CD4-positive, CD25-positive, alpha-beta regulatory T cell (primary cell): Measurements from ENCODE around the gene MAP4K1. TPM values are rescaled to one million over a fixed set of nuclear protein-coding genes. Genes with fewer than 3 reads are reported as not detected.
"Not testable (repeated sequence)": the region's sequence is repeated elsewhere in the genome, so short reads cannot be mapped to it uniquely, and the experiment has no call there.

ENCODE experiments used
- ATAC-seq, 2 donors: fragments of 150-1000 bp; cut with Tn5 transposase; one replicate each; pipeline ENCODE4 v1.10.0; 2021; ENCODE audit warnings: low read depth in 2 of 2, moderate number of reproducible peaks in 2 of 2, moderate library complexity in 1 of 2
- DNase-seq, 3 donors: peaks; one replicate each; pipeline versions ENCODE4 v3.0.0 to v3.0.0-alpha.2; 2012 to 2022; ENCODE audit warnings: mixed read lengths in 1 of 3
- H3K27ac ChIP-seq: one replicate; pipeline ENCODE4 v1.7.0; 2013; ENCODE audit warnings: mild to moderate bottlenecking, low read length; ENCODE audit not compliant: insufficient read depth, poor library complexity, severe bottlenecking
- H3K27me3 ChIP-seq: one replicate; pipeline ENCODE4 v1.7.0; 2013; ENCODE audit warnings: low read length; ENCODE audit not compliant: control insufficient read depth, insufficient read depth
- H3K36me3 ChIP-seq: one replicate; pipeline ENCODE4 v1.7.0; 2013; ENCODE audit warnings: mild to moderate bottlenecking, low read length, moderate library complexity; ENCODE audit not compliant: control insufficient read depth, insufficient read depth
- H3K4me1 ChIP-seq: 2 replicates; pipeline ENCODE4 v1.7.0; 2013; ENCODE audit warnings: mild to moderate bottlenecking, low read length; ENCODE audit not compliant: insufficient read depth, control insufficient read depth, poor library complexity, severe bottlenecking
- H3K4me3 ChIP-seq: one replicate; pipeline ENCODE4 v1.7.0; 2013; ENCODE audit warnings: low read depth, mild to moderate bottlenecking, low read length, moderate library complexity
- H3K9me3 ChIP-seq, 2 experiments: 1 replicate in 1 of 2; 2 replicates in 1 of 2; pipeline ENCODE4 v1.7.0; 2013; ENCODE audit warnings: low read length in 2 of 2, mild to moderate bottlenecking in 1 of 2, moderate library complexity in 1 of 2; ENCODE audit not compliant: control insufficient read depth in 2 of 2
- H3K27ac Mint-ChIP-seq, 3 donors: one replicate each; pipeline ENCODE4 v1.8.0; 2020 to 2022; ENCODE audit warnings: mild to moderate bottlenecking in 3 of 3, mixed read lengths in 3 of 3, moderate library complexity in 2 of 3
- H3K27me3 Mint-ChIP-seq: one replicate; pipeline ENCODE4 v1.8.0; 2022; ENCODE audit warnings: mild to moderate bottlenecking, mixed read lengths
- H3K36me3 Mint-ChIP-seq: one replicate; pipeline ENCODE4 v1.8.0; 2020; ENCODE audit warnings: mixed read lengths
- H3K4me1 Mint-ChIP-seq, 4 donors: one replicate each; pipeline ENCODE4 v1.8.0; 2020 to 2022; ENCODE audit warnings: mixed read lengths in 4 of 4, mild to moderate bottlenecking in 1 of 4
- H3K4me3 Mint-ChIP-seq, 4 donors: one replicate each; pipeline ENCODE4 v1.8.0; 2020 to 2022; ENCODE audit warnings: mild to moderate bottlenecking in 4 of 4, mixed read lengths in 4 of 4, moderate library complexity in 3 of 4
- H3K9me3 Mint-ChIP-seq, 7 donors: one replicate each; pipeline ENCODE4 v1.8.0; 2020 to 2022; ENCODE audit warnings: mixed read lengths in 7 of 7, mild to moderate bottlenecking in 3 of 7, moderate library complexity in 2 of 7
- polyA plus RNA-seq, 4 donors: library from polyadenylated mRNA; unstranded; fragments of 300-500 nt; fragmentation: Illumina TruSeq; gene quantifications; one replicate each; pipeline ENCODE4 v1.2.3, GENCODE V29; 2021
- total RNA-seq: library from RNA; stranded (reverse); gene quantifications from one replicate; pipeline ENCODE4 v1.2.3, GENCODE V29; 2022

The MAP4K1 gene
- total and polyA plus RNA-seq, 5 donors from 2014 or later: 117 to 310 (median 157) TPM

GRCh38 chr19:38592940-38593339, 24.8 kb downstream of the MAP4K1 start:
- peaks cover 26% of the 10 kb centered on the region for H3K36me3 Mint-ChIP-seq
- DNase-seq (no peak), ATAC-seq (no peak)
- no peaks in the 10 kb centered on the region for H3K27me3 Mint-ChIP-seq
- Histone ChIP-seq H3K4me1 (no peaks in the 10 kb centered on the region), H3K27ac (no peak overlapping the region), H3K4me3 (no peak overlapping the region), H3K9me3 (no peaks in the 10 kb centered on the region), H3K36me3 (peaks cover 61% of the 10 kb centered on the region), H3K27me3 (no peaks in the 10 kb centered on the region)
- H3K27ac Mint-ChIP-seq: no peak overlapping the region
- H3K4me1 Mint-ChIP-seq: peaks cover 0 to 3% (median 1%) of the 10 kb centered on the region in 4 donors
- no peaks in the 10 kb centered on the region for H3K9me3 Mint-ChIP-seq
- H3K4me3 Mint-ChIP-seq: no peak overlapping the region

GRCh38 chr19:38588041-38588440, 29.7 kb downstream of the MAP4K1 start:
- no peaks in the 10 kb centered on the region for H3K9me3 Mint-ChIP-seq
- Histone ChIP-seq H3K27me3 (no peaks in the 10 kb centered on the region), H3K27ac (no peak overlapping the region), H3K4me1 (no peaks in the 10 kb centered on the region), H3K36me3 (peaks cover 44% of the 10 kb centered on the region), H3K9me3 (no peaks in the 10 kb centered on the region), H3K4me3 (no peak overlapping the region)
- no peak for DNase-seq
- peaks cover 0 to 5% (median 1%) of the 10 kb centered on the region in 4 donors for H3K4me1 Mint-ChIP-seq
- no peak for ATAC-seq
- peaks cover 18% of the 10 kb centered on the region for H3K36me3 Mint-ChIP-seq
- H3K27me3 Mint-ChIP-seq: no peaks in the 10 kb centered on the region
- peak overlapping the region in 1 of 3 donors; percentile 41 for H3K27ac Mint-ChIP-seq
- no peak overlapping the region for H3K4me3 Mint-ChIP-seq

GRCh38 chr19:38587562-38587961, 30.2 kb downstream of the MAP4K1 start:
- Histone ChIP-seq H3K27ac (no peak overlapping the region), H3K27me3 (no peaks in the 10 kb centered on the region), H3K36me3 (peaks cover 41% of the 10 kb centered on the region), H3K9me3 (no peaks in the 10 kb centered on the region), H3K4me3 (no peak overlapping the region), H3K4me1 (no peaks in the 10 kb centered on the region)
- H3K4me3 Mint-ChIP-seq: no peak overlapping the region
- H3K9me3 Mint-ChIP-seq: no peaks in the 10 kb centered on the region
- H3K27me3 Mint-ChIP-seq: no peaks in the 10 kb centered on the region
- peaks cover 18% of the 10 kb centered on the region for H3K36me3 Mint-ChIP-seq
- ATAC-seq: no peak
- H3K27ac Mint-ChIP-seq: peak overlapping the region in 2 of 3 donors; percentile 20 to 41
- DNase-seq: no peak
- H3K4me1 Mint-ChIP-seq: peaks cover 0 to 5% (median 1%) of the 10 kb centered on the region in 4 donors

GRCh38 chr19:38583985-38584305, 33.8 kb downstream of the MAP4K1 start:
- no peak for ATAC-seq
- H3K36me3 Mint-ChIP-seq: peaks cover 12% of the 10 kb centered on the region
- H3K4me1 ChIP-seq: peaks cover 8% of the 10 kb centered on the region
- H3K27ac ChIP-seq: no peak overlapping the region
- H3K27me3 ChIP-seq: no peaks in the 10 kb centered on the region
- H3K27me3 Mint-ChIP-seq: no peaks in the 10 kb centered on the region
- H3K9me3 Mint-ChIP-seq: no peaks in the 10 kb centered on the region
- H3K4me3 ChIP-seq: no peak overlapping the region
- H3K27ac Mint-ChIP-seq: peak overlapping the region in 1 of 3 donors; percentile 1
- no peaks in the 10 kb centered on the region for H3K9me3 ChIP-seq
- peaks cover 22% of the 10 kb centered on the region for H3K36me3 ChIP-seq
- no peak for DNase-seq
- peaks cover 0 to 14% (median 2%) of the 10 kb centered on the region in 4 donors for H3K4me1 Mint-ChIP-seq
- no peak overlapping the region for H3K4me3 Mint-ChIP-seq

GRCh38 chr19:38583219-38583984, 34.4 kb downstream of the MAP4K1 start:
- H3K4me1 ChIP-seq: peaks cover 11% of the 10 kb centered on the region
- no peaks in the 10 kb centered on the region for H3K9me3 ChIP-seq
- no peak overlapping the region for H3K27ac ChIP-seq
- H3K36me3 Mint-ChIP-seq: peaks cover 10% of the 10 kb centered on the region
- H3K4me1 Mint-ChIP-seq: peaks cover 0 to 20% (median 5%) of the 10 kb centered on the region in 4 donors
- H3K4me3 Mint-ChIP-seq: no peak overlapping the region
- no peaks in the 10 kb centered on the region for H3K27me3 Mint-ChIP-seq
- no peaks in the 10 kb centered on the region for H3K9me3 Mint-ChIP-seq
- peak overlapping the region in 2 of 3 donors; percentile 1 to 52 for H3K27ac Mint-ChIP-seq
- H3K4me3 ChIP-seq: no peak overlapping the region
- H3K36me3 ChIP-seq: peaks cover 21% of the 10 kb centered on the region
- ATAC-seq (peak; percentile 22 to 25), DNase-seq (no peak)
- H3K27me3 ChIP-seq: no peaks in the 10 kb centered on the region

GRCh38 chr19:38580080-38580479, 37.7 kb downstream of the MAP4K1 start:
- H3K27ac ChIP-seq: no peak overlapping the region
- Mint-ChIP-seq H3K4me1 (peaks cover 0 to 21% (median 6%) of the 10 kb centered on the region in 4 donors), H3K27me3 (no peaks in the 10 kb centered on the region), H3K36me3 (no peaks in the 10 kb centered on the region), H3K9me3 (no peaks in the 10 kb centered on the region), H3K27ac (peak overlapping the region in 1 of 3 donors; percentile 71), H3K4me3 (no peak overlapping the region)
- H3K36me3 ChIP-seq: no peaks in the 10 kb centered on the region
- peaks cover 11% of the 10 kb centered on the region for H3K4me1 ChIP-seq
- DNase-seq (no peak), ATAC-seq (no peak)
- H3K4me3 ChIP-seq: no peak overlapping the region
- H3K27me3 ChIP-seq: no peaks in the 10 kb centered on the region
- no peaks in the 10 kb centered on the region for H3K9me3 ChIP-seq

GRCh38 chr19:38579304-38579703, 38.4 kb downstream of the MAP4K1 start:
- not testable (repeated sequence) for H3K27ac ChIP-seq, H3K36me3 ChIP-seq, H3K9me3 Mint-ChIP-seq, DNase-seq, H3K4me3 ChIP-seq, H3K4me3 Mint-ChIP-seq, H3K27ac Mint-ChIP-seq, H3K27me3 ChIP-seq, H3K36me3 Mint-ChIP-seq, H3K27me3 Mint-ChIP-seq, H3K9me3 ChIP-seq
- ATAC-seq: peak; percentile 37 to 59
- peaks cover 11% of the 10 kb centered on the region for H3K4me1 ChIP-seq
- peaks cover 0 to 21% (median 6%) of the 10 kb centered on the region in 4 donors for H3K4me1 Mint-ChIP-seq

GRCh38 chr19:38577826-38578225, 39.9 kb downstream of the MAP4K1 start:
- H3K4me3 ChIP-seq: no peak overlapping the region
- DNase-seq (no peak), ATAC-seq (no peak)
- peaks cover 0 to 16% (median 5%) of the 10 kb centered on the region in 4 donors for H3K4me1 Mint-ChIP-seq
- H3K36me3 Mint-ChIP-seq: no peaks in the 10 kb centered on the region
- no peak overlapping the region for H3K4me3 Mint-ChIP-seq
- no peak overlapping the region for H3K27ac ChIP-seq
- H3K4me1 ChIP-seq: peaks cover 11% of the 10 kb centered on the region
- no peaks in the 10 kb centered on the region for H3K36me3 ChIP-seq
- H3K9me3 Mint-ChIP-seq: no peaks in the 10 kb centered on the region
- no peaks in the 10 kb centered on the region for H3K27me3 Mint-ChIP-seq
- no peak overlapping the region for H3K27ac Mint-ChIP-seq
- H3K27me3 ChIP-seq: no peaks in the 10 kb centered on the region
- no peaks in the 10 kb centered on the region for H3K9me3 ChIP-seq
